Embryonic facial prominence (tissue), 1 donor: ENCODE measurements around the gene CMTM2.
"Not testable (repeated sequence)": the region's sequence is repeated elsewhere in the genome, so short reads cannot be mapped to it uniquely, and the experiment has no call there.

ENCODE experiments used
- DNase-seq: peaks from one replicate; pipeline ENCODE4 v3.0.0-alpha.2; 2016; ENCODE audit errors: extremely low spot score

Gene CMTM2

DNA sequence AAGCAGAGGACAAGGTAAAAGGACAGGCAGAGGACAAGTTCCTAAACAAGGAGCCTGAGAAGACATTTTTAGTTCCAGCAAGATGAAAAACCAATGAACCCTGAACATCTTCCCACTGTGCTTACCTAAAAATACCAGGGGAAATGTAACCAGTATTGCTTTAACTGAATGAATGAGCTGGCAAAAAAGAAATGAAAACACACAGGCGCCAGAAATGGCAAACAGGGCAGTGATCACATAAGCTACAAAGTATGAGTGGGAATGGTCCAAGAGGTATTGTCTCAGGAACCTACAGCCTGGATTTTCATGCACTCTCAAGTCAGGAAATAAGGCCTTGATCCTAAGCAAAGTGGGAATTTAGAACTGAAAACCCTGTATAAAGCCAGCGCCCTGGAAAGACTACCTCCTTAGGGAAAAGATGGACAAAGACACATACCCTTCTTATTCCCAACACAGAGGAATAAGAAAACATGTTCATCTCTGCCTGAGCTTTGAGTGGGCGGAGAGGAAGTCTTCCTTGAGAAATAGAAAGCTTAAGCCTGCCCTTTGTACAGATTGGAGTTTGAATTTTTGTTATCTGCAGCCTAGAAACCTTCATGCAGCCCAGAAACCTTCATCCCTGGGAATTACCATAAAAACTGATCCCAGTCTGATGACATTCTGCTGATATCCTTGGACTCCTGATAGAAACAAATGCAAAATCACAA, 2.1 kb downstream of the CMTM2 start:
- no peak for DNase-seq

DNA sequence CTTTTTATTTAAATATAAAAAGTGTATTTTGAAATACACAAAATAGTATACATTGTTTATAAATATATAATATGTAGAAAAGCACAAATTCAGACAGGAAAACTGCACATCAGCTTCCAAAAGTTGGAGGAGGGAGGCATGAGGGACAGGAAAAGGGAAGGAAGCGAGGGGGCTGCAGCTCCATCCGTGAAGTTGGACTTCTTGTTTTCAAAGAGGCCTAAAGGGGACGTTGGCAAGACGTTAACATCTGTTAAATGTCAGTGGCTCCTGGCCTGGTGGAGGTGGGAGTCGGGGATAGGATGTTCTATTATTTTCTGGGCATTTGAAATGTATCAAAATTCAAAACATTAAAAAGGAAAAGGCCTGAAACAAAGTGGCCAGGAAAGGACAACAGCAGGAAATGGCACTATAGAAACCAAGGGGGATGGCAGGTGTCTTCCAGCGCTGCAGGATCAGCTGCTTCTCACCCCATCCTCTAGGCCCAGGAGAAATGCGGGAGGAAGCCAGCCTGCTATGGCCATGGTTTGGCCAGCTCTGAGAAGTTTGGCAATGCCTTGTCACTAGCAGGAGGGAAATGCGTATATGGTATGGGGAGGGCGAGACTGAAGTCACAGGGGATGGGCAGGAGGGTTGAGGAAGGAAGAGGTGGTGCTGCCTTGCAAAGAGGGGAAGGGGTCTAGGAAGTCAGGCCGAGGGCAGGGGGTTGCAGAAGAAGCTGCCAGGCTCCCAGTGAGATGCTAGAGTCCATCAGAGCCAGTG, 6.4 kb downstream of the CMTM2 start:
- DNase-seq: no peak

DNA sequence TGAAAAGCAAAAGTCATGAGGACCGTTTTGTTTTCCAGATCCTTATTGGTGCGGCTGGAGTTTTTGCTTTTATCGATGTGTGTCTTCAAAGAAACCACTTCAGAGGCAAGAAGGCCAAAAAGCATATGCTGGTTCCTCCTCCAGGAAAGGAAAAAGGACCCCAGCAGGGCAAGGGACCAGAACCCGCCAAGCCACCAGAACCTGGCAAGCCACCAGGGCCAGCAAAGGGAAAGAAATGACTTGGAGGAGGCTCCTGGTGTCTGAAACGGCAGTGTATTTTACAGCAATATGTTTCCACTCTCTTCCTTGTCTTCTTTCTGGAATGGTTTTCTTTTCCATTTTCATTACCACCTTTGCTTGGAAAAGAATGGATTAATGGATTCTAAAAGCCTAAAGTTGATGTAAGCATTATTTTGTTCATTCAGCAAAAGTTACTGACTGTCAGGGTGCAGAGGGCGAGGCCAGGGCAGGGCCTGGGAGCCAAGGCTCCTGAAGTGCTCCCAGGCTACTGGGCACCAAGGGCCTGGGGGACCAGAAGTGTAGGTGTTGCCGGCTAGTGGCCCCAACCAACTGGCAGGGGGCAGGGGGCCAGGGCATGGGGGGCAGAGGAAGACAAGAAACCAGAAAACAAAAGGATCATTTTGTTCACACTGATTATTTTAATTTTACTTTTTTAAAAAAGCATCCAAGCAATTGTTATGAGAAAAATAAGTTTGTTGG, 8.8 kb downstream of the CMTM2 start:
- no peak for DNase-seq

DNA sequence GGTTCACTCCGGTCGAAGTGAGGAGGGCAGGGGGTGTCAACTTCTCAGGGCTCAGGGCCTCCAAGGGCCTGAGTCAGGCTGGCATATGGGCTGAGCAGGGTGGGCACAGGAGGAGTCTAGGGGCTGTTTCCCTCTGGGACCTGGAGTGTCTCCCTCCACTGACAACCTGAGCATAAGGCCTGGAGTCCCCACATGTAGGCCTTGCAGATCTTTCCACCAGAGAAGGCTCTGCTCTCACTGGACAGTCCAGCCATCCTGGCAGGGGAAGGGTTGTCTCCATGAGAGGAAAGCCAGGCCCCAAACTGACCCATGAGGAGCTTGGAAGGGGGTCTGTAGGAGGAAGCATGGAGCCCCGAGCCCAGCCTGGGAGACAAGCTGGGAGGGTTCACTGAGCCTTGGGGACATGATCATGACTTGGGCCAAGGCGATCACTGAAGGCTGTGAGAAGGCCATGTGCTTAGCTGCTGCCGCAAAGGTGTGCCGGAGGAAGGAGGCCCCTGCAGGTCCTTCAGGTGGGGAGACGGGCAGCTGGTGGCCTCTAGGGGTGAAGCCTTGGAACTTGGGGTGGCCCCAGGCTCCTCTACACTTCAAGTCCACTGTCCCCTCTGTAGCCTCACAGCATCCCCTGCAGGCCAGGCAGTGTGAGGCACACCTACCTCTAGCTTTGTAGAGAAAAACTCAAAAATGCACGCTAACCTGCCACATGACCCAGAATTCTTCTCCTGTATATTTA, 9.9 kb downstream of the CMTM2 start:
- DNase-seq: no peak

DNA sequence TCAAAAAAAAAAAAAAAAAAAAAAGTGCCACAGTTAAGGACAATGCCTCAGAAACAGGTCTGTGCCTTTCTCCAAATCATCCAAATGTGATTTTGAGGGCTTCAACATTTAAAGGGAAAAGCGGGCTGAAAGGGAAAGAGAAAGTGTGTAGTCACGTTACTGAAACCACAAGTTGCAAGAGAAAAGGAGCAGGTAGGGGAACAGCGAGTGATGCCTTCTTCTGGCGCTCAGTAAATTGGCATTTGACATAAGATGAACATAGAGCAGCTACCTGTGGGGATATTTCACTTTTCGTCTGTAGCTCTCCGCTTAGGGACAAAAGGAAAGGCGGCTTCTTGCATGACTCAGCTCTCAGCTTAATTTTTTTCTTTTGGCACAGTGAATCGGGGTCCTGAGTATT, 11.1 kb downstream of the CMTM2 start:
- DNase-seq: no peak

DNA sequence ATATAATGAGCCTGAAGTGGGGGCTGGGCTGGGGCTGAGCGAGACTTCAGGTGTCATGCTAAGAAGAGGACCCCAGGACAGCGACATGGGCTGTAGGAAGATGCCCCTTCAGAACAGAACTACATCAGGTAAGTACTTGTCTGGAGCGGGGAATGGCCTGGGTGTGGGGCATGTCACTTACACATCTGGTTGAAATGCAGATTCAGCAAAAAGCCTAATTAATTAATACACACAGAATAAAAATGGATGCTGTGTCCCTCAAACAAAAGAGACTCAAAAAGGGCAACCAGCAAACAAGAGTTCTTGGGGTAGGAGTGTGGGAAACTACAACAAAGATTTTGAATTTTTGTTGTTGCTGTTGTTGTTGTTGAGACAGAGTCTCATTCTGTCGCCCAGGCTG, 11.8 kb downstream of the CMTM2 start:
- no peak for DNase-seq

DNA sequence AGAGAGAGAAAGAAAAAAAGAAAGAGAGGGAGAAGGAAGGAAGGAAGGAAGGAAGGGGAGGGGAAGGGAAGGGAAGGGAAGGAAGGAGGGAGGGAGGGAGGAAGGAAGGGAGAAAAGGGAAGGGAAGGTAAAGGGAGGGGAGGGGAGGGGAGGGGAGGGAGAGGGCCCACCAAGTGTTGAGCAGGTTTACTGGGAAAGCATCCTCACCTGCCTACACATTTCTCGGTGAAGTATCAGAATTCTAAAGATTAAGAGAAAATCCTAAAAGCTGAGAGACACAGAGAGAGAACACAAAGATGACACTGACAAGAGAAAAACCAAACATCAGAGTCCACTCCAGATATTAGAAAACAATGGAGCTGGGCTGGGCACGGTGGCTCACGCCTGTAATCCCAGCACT, 13.0 kb downstream of the CMTM2 start:
- no peak for DNase-seq

DNA sequence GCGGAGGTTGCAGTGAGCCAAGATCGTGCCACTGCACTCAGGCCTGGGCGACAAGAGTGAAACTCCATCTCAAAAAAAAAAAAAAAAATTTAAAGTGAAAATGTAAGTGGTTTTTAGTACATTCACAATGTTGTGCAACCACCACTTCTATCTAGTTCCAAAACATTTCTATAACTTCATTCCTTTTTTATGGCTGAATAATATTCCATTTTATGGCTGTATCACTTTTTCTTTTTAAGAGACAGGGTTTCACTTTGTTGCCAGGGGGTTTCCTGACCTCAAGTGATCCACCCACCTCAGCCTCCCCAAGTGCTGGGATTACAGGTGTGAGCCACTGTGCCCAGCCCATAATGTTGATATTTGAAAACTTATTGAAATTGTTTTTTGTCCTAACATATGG, 13.6 kb downstream of the CMTM2 start:
- no peak for DNase-seq

DNA sequence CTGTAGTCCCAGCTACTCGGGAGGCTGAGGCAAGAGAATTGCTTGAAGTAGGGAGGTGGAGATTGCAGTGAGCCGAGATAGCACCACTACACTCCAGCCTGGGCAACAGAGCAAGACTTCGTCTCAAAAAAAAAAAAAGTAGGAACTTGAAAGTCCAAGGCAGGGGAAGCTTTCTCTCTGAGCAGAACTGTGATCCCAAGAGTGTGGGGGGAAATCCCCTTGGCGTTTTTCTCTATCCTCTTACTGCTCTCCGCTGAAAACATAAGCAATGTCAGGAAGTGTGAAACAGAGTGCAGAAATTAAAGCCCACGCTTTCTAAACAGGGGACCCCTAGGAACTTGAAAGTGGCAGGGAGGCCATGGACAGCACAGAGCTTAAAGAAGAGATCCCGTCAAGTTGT, 15.5 kb downstream of the CMTM2 start:
- no peak for DNase-seq

DNA sequence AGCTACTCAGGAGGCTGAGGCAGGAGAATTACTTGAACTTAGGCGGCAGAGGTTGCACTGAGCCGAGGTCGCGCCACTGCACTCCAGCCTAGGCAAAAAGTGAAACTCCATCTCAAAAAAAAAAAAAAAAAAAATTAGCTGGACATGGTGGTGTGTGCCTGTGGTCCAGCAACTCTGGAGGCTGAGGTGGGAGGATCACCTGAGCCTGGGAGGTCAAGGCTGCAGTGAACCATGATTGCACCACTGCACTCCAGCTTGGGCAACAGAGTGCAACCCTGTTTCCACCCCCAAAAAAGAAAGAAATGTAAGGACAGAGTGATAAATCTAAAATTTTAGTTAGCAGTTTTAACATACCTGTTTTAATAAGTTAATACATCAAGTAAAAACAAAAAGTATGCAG, 17.3 kb downstream of the CMTM2 start:
- not testable (repeated sequence) for DNase-seq

DNA sequence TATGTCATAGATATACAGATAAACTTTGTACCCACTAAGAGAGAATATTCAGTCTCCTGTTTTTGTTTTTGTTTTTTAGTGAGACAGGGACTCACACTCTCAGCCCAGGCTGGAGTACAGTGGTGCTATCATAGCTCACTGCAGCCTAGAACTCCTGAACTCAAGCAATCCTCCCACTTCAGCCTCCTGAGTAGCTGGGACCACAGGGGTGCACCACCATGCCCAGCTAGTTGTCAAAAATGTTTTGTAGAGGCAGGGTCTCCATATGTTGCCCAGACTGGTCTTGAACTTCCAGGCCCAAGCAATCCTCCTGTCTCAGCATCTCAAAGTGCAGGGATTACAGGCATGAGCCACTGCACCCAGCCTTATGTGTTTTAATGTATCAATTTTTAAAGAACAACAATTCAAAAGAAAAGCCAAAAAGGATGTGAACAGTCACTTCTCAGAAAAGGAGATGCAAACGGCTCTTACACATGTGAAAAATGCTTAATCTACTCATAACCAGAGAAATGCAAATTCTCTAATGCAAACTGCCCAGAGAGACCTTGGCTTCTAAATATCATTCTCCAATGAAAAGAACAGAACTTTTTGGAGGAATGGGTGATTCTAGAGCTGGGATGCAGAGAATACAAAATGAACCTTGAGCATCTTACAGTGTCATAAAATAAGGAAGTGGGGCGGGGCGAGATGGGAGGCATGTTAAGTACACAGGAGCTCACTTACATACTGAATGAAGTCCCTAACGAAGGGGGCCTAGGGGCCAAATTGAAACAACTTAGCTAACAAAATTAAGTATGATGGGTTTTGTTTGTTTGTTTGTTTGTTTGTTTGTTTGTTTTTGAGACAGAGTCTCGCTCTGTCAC, 18.0 kb downstream of the CMTM2 start:
- no peak for DNase-seq

DNA sequence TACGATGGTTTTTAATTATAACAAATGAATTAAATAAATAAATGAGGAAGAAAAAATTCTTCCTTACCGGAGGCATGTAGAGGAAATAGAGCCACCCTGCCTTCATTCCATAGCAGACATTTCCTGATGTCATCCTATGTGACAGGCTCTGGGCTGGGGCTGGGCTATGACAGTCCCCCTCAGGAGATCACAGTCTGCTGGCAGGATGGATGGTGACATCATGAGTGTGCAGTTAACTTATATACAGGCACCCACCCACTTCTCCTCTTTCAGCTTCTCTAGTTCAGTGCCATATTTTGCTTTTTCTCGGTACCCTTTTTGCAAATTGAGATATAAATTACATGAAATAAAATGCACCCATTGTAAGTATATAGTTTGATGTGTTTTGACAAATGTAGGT, 18.8 kb downstream of the CMTM2 start:
- DNase-seq: no peak

DNA sequence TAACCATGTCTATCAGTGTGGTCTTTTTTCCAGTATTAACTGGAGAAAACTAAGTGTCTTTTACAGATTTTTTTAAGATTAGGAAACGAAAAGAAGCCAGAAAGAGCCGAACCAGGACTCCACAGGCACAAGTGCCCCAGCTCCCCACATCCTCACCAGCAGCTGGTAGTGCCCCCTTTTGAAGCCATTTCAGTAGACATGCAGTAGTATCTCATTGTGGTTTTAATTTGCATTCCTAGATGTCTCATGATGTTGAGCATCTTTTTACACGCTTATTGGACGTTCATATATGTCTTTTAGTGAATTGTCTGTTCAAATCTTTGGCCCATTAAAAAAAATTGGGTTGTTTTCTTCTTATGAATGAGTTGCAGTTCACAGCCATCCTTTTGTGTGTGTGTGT, 20.5 kb downstream of the CMTM2 start:
- no peak for DNase-seq

DNA sequence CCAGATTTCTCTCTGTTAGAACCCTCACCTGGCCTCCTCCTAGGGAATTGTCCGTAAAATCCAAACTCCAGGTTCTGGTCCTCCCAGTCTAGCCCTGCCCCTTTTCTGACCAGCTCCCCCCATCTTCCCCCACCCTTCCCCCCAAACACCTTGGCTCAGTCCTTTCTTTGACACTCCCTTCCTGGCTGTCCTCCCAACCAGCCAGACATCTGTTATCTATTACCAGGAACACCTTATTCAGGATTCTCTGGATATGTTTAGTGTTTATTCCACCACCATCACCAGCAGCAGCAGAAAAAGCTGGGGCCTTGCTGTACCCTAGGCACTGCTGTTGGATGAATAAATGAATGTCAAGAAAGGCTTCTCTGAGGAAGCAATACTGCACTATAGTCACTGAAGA, 21.2 kb downstream of the CMTM2 start:
- DNase-seq: no peak

DNA sequence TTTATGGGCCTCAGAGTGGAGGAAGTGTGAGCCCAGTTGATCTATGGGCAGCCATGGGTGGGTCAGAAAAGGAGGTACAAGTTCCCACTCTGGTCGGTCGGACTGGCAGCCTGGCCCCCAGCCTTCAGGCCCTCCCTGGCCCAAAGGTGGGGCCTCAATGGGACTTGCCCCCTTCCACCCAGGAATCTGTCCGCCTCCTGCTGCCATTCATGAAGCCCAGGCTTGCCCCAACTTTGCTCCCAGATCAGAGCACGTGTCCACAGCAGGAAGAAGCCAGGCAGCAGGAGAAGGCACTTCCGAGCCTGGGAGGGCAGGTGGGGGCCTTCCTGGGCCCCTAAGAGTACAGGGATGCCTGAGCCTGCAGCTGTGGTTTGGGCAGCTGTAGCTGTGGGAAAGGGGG, 22.2 kb downstream of the CMTM2 start:
- DNase-seq: no peak

DNA sequence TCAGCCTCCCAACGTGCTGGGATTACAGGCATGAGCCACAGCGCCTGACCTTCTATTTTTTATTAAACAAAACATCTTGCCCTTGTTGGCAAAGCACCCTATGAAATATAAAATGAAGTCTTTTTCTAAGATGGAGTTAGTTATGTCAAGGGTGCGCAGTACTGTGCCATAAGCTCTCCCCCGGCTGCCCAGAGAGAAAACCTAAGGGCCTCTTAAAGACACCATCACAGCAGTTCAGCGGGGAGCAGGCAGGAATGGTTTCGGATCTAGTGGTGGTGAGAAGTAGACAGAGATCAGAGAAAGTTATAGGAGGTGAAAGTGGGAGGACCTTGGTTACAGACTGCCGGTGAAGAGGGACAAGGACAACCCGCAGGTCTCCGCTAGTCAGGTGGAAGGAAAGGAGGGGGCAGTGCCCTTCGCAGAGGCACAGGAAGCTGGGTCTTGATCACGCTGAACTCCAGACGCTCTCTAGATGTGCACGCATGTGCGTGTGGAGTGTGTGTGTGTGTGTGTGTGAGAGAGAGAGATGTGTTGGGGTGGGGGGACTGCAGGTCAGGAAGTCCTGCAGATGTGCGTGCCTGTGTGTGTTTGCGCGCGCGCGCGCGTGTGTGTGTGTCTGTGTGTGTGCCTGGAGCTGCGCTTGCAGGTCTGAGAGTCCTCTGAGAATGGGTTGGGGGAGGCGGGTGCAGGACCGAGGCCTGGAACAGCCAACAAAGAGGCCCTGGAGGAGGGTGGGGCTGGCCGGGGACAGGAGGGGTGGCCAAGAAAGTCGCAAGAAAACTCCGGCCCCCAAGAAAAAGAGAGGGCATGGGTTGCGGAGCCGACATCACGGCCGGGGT, 24.5 kb downstream of the CMTM2 start:
- peak; percentile 46 for DNase-seq

DNA sequence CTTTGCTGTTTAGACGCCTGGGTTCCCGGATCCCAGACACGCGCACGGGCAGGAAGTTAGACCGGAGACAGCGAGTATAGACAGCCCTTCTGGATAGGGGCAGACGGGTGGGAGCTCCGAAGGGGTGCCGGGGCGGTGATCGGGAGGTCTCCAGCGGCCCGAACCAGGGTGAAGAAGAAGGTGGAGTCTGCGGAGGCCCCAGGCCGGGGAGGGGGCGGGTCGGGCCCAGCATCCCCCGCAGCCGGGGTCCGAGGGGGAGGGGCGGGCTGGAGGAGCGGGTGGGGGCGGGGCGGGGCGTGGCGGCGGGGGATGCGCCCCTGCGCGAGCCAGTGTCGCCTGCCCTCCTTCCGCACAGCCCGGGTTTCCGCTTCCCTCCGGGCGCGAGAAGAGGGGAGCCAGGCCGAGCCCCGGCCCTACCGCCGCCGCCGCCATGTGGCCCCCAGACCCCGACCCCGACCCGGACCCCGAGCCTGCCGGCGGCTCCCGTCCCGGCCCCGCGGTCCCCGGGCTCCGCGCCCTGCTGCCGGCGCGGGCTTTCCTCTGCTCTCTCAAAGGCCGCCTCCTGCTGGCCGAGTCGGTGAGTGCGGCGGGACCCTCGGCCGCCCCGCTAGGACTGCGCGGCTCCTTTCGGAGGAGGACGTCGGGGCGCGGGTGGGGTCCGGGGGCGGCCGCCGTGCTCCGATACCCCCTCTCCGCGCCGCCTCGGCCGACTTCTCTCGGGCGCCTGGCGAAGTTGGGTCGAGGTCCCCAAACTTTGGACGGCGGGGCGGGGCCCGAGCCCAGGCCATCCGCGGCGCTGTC, 25.3 kb downstream of the CMTM2 start, which contains the start of gene CMTM3:
Gene CMTM3, plus strand, starts transcription at position 329 of the 801 bp plus-strand sequence. Its CDS starts 102 bp downstream, at position 431.
- DNase-seq: peak; percentile 65

DNA sequence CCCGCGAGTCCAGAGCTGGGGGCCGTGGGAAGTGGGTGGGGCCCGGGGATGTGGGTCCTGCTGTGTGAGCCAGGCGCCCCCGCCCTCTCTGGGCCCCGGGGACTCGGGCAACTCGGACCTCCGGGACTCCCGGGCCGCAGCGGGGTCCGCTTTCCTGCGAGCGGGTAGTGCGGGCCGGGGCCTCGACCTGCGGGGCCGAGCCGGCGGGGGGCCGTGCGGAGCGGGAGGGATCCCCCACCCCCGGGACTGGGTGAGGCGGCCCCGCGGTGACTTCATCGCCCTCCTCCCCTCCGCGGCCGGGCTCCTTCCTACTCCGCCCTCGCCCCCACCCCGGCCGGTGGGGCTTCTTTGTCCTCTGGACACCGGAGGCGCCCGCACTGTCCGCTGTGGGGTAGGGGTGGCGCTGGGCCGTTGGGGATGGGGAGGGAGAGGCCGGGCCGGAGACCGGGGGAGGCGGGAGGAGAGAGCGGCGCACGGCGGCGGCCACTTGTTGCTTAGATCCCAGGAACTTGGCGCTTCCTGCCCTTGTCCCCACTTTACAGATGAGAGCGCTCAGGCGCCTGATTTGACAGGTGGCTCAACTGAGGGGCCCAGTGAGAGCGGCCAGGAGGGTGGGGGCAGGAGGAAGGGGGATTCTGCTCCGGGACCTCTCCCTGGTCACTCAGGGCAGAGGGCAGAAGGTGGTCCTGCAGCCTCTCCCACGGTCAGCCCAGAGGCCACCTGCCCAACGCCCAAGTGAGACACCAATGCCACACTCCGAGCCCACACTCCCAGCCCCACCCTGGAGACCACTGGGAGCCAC, 26.1 kb downstream of the CMTM2 start:
- no peak for DNase-seq
